Measurements from ENCODE around the gene WNK1.

DNA sequence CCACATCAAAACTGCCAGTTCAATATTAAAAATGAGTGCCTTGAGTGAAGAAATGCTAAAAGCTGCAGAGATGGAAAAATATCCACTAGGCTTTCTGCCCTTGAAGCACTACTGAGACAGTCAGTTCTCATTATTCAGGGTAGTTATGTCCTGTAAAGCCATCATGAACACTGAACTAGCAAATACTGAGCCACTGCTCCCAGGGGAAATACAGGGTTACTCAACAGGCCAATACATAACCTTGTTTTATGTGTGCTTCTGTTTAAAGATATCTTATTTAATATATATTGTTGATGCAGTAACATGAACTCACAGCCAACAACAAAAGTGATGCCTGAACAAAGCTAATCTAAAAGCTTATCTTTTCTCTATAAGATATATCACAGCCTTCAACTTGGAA lies 193.8 kb downstream of the WNK1 start:
- TF ChIP-seq KDM1A (IDR thresholded peaks at IDR 0.05; ENCODE audit: borderline replicate concordance, low read length) (no peak), GTF2F1 (IDR thresholded peaks at IDR 0.05; ENCODE audit: borderline replicate concordance, low read depth, low read length) (no peak), YY1 (IDR thresholded peaks at IDR 0.05; ENCODE audit: low read depth, low read length) (no peak)
- TF ChIP-seq, protein P1, sequence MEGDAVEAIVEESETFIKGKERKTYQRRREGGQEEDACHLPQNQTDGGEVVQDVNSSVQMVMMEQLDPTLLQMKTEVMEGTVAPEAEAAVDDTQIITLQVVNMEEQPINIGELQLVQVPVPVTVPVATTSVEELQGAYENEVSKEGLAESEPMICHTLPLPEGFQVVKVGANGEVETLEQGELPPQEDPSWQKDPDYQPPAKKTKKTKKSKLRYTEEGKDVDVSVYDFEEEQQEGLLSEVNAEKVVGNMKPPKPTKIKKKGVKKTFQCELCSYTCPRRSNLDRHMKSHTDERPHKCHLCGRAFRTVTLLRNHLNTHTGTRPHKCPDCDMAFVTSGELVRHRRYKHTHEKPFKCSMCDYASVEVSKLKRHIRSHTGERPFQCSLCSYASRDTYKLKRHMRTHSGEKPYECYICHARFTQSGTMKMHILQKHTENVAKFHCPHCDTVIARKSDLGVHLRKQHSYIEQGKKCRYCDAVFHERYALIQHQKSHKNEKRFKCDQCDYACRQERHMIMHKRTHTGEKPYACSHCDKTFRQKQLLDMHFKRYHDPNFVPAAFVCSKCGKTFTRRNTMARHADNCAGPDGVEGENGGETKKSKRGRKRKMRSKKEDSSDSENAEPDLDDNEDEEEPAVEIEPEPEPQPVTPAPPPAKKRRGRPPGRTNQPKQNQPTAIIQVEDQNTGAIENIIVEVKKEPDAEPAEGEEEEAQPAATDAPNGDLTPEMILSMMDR (IDR thresholded peaks at IDR 0.05; ENCODE audit: control extremely low read depth in 1 of 3, insufficient read depth in 1 of 3, low read depth in 1 of 3, low read length in 3 of 3): no peak
- TF ChIP-seq, protein P2, sequence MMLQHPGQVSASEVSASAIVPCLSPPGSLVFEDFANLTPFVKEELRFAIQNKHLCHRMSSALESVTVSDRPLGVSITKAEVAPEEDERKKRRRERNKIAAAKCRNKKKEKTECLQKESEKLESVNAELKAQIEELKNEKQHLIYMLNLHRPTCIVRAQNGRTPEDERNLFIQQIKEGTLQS (IDR thresholded peaks at IDR 0.05; ENCODE audit: insufficient read depth, low read depth, low read length): no peak

All from H1 (cell line).